ENCODE data around the gene FOXC2. TPM values are rescaled to one million over a fixed set of nuclear protein-coding genes. Genes with fewer than 3 reads are reported as not detected.

Gene FOXC2
- total RNA-seq (2012; rRNA removed): 3.0 and 3.5 TPM in 2 replicates

GRCh38 chr16:86566601-86566965, at the start of gene FOXC2:
TSS of gene FOXC2 (plus strand) at chr16:86566829. CDS start at chr16:86567336, 507 bp downstream.
- Histone ChIP-seq H3K4me3 (ENCODE audit: low read length) (peak within 1 kb of the TSS; percentile 90), H3K4me1 (ENCODE audit: control insufficient read depth, insufficient read depth, low read length) (peaks cover 33% of the 10 kb centered on the region), H3K36me3 (ENCODE audit: insufficient read depth, low read length) (peaks cover 32% of the 10 kb centered on the region), H3K27me3 (ENCODE audit: control insufficient read depth, insufficient read depth, low read length) (no peaks in the 10 kb centered on the region), H3K4me2 (ENCODE audit: low read length) (peak within 1 kb of the TSS; percentile 91), H3K9ac (ENCODE audit: low read depth, low read length) (peak within 1 kb of the TSS; percentile 98), H3K9me3 (replicated peaks; ENCODE audit: low read length) (no peaks in the 10 kb centered on the region)

GRCh38 chr16:86517033-86517432, 49.6 kb upstream of the FOXC2 start:
- Histone ChIP-seq H3K4me1 (ENCODE audit: control insufficient read depth, insufficient read depth, low read length) (no peaks in the 10 kb centered on the region), H3K4me3 (ENCODE audit: low read length) (no peak overlapping the region)

GRCh38 chr16:86517652-86518258, 48.9 kb upstream of the FOXC2 start:
- Histone ChIP-seq H3K9ac (ENCODE audit: low read depth, low read length) (no peak overlapping the region), H3K27me3 (ENCODE audit: control insufficient read depth, insufficient read depth, low read length) (peaks cover 95% of the 10 kb centered on the region), H3K4me2 (ENCODE audit: low read length) (no peak overlapping the region), H3K4me1 (ENCODE audit: control insufficient read depth, insufficient read depth, low read length) (peaks cover 3% of the 10 kb centered on the region), H3K9me3 (replicated peaks; ENCODE audit: low read length) (no peaks in the 10 kb centered on the region), H3K36me3 (ENCODE audit: insufficient read depth, low read length) (no peaks in the 10 kb centered on the region), H3K4me3 (ENCODE audit: low read length) (no peak overlapping the region)

More at GRCh38 chr16:86517033-86517432, 49.6 kb upstream of the FOXC2 start:
- Histone ChIP-seq H3K27me3 (ENCODE audit: control insufficient read depth, insufficient read depth, low read length) (peaks cover 95% of the 10 kb centered on the region), H3K36me3 (ENCODE audit: insufficient read depth, low read length) (no peaks in the 10 kb centered on the region), H3K4me2 (ENCODE audit: low read length) (no peak overlapping the region), H3K9me3 (replicated peaks; ENCODE audit: low read length) (no peaks in the 10 kb centered on the region), H3K9ac (ENCODE audit: low read depth, low read length) (no peak overlapping the region)

- Histone ChIP-seq H3K4me3 (ENCODE audit: low read length) (no peak overlapping the region), H3K27me3 (ENCODE audit: control insufficient read depth, insufficient read depth, low read length) (peaks cover 95% of the 10 kb centered on the region), H3K4me2 (ENCODE audit: low read length) (no peak overlapping the region), H3K36me3 (ENCODE audit: insufficient read depth, low read length) (no peaks in the 10 kb centered on the region), H3K4me1 (ENCODE audit: control insufficient read depth, insufficient read depth, low read length) (peaks cover 5% of the 10 kb centered on the region), H3K9ac (ENCODE audit: low read depth, low read length) (no peak overlapping the region), H3K9me3 (replicated peaks; ENCODE audit: low read length) (no peaks in the 10 kb centered on the region)
Observed at GRCh38 chr16:86519007-86519648, 47.5 kb upstream of the FOXC2 start.

- H3K9ac ChIP-seq (ENCODE audit: low read depth, low read length): no peak overlapping the region
- H3K9me3 ChIP-seq (replicated peaks; ENCODE audit: low read length): no peaks in the 10 kb centered on the region
- H3K4me3 ChIP-seq (ENCODE audit: low read length): peak overlapping the region; percentile 47
- H3K4me1 ChIP-seq (ENCODE audit: control insufficient read depth, insufficient read depth, low read length): peaks cover 5% of the 10 kb centered on the region
- H3K4me2 ChIP-seq (ENCODE audit: low read length): peak overlapping the region; percentile 66
- peaks cover 92% of the 10 kb centered on the region for H3K27me3 ChIP-seq (ENCODE audit: control insufficient read depth, insufficient read depth, low read length)
- no peaks in the 10 kb centered on the region for H3K36me3 ChIP-seq (ENCODE audit: insufficient read depth, low read length)
Observed at GRCh38 chr16:86519649-86520316, 46.8 kb upstream of the FOXC2 start.

GRCh38 chr16:86520317-86521210, 46.1 kb upstream of the FOXC2 start:
- Histone ChIP-seq H3K9ac (ENCODE audit: low read depth, low read length) (no peak overlapping the region), H3K9me3 (replicated peaks; ENCODE audit: low read length) (no peaks in the 10 kb centered on the region), H3K4me1 (ENCODE audit: control insufficient read depth, insufficient read depth, low read length) (peaks cover 5% of the 10 kb centered on the region), H3K27me3 (ENCODE audit: control insufficient read depth, insufficient read depth, low read length) (peaks cover 84% of the 10 kb centered on the region), H3K36me3 (ENCODE audit: insufficient read depth, low read length) (no peaks in the 10 kb centered on the region), H3K4me2 (ENCODE audit: low read length) (peak overlapping the region; percentile 66), H3K4me3 (ENCODE audit: low read length) (no peak overlapping the region)

GRCh38 chr16:86521236-86522197, 45.1 kb upstream of the FOXC2 start:
- no peak overlapping the region for H3K9ac ChIP-seq (ENCODE audit: low read depth, low read length)
- H3K4me2 ChIP-seq (ENCODE audit: low read length): no peak overlapping the region
- peaks cover 5% of the 10 kb centered on the region for H3K4me1 ChIP-seq (ENCODE audit: control insufficient read depth, insufficient read depth, low read length)
- H3K36me3 ChIP-seq (ENCODE audit: insufficient read depth, low read length): no peaks in the 10 kb centered on the region
- H3K27me3 ChIP-seq (ENCODE audit: control insufficient read depth, insufficient read depth, low read length): peaks cover 78% of the 10 kb centered on the region
- no peaks in the 10 kb centered on the region for H3K9me3 ChIP-seq (replicated peaks; ENCODE audit: low read length)
- H3K4me3 ChIP-seq (ENCODE audit: low read length): no peak overlapping the region

- H3K9ac ChIP-seq (ENCODE audit: low read depth, low read length): peak overlapping the region; percentile 44
Observed at GRCh38 chr16:86522634-86523033, 44.0 kb upstream of the FOXC2 start.

GRCh38 chr16:86523166-86523740, 43.4 kb upstream of the FOXC2 start:
- H3K9ac ChIP-seq (ENCODE audit: low read depth, low read length): no peak overlapping the region
- H3K4me3 ChIP-seq (ENCODE audit: low read length): no peak overlapping the region
- H3K27me3 ChIP-seq (ENCODE audit: control insufficient read depth, insufficient read depth, low read length): peaks cover 61% of the 10 kb centered on the region
- no peaks in the 10 kb centered on the region for H3K9me3 ChIP-seq (replicated peaks; ENCODE audit: low read length)
- no peak overlapping the region for H3K4me2 ChIP-seq (ENCODE audit: low read length)
- no peaks in the 10 kb centered on the region for H3K36me3 ChIP-seq (ENCODE audit: insufficient read depth, low read length)
- peaks cover 5% of the 10 kb centered on the region for H3K4me1 ChIP-seq (ENCODE audit: control insufficient read depth, insufficient read depth, low read length)

More at GRCh38 chr16:86522634-86523033, 44.0 kb upstream of the FOXC2 start:
- H3K4me2 ChIP-seq (ENCODE audit: low read length): peak overlapping the region; percentile 74
- peaks cover 5% of the 10 kb centered on the region for H3K4me1 ChIP-seq (ENCODE audit: control insufficient read depth, insufficient read depth, low read length)
- H3K27me3 ChIP-seq (ENCODE audit: control insufficient read depth, insufficient read depth, low read length): peaks cover 66% of the 10 kb centered on the region
- H3K4me3 ChIP-seq (ENCODE audit: low read length): peak overlapping the region; percentile 52
- no peaks in the 10 kb centered on the region for H3K36me3 ChIP-seq (ENCODE audit: insufficient read depth, low read length)
- H3K9me3 ChIP-seq (replicated peaks; ENCODE audit: low read length): no peaks in the 10 kb centered on the region

- Histone ChIP-seq H3K9me3 (replicated peaks; ENCODE audit: low read length) (no peaks in the 10 kb centered on the region), H3K4me1 (ENCODE audit: control insufficient read depth, insufficient read depth, low read length) (peaks cover 6% of the 10 kb centered on the region), H3K36me3 (ENCODE audit: insufficient read depth, low read length) (no peaks in the 10 kb centered on the region), H3K27me3 (ENCODE audit: control insufficient read depth, insufficient read depth, low read length) (peaks cover 53% of the 10 kb centered on the region), H3K9ac (ENCODE audit: low read depth, low read length) (no peak overlapping the region), H3K4me3 (ENCODE audit: low read length) (no peak overlapping the region), H3K4me2 (ENCODE audit: low read length) (no peak overlapping the region)
Observed at GRCh38 chr16:86524029-86524428, 42.6 kb upstream of the FOXC2 start.
